K562 (cell line): Measurements from ENCODE around the gene FXYD4. TPM values are rescaled to one million over a fixed set of nuclear protein-coding genes. Genes with fewer than 3 reads are reported as not detected.

Experiments used
- ATAC-seq: fragments of 200-7000 bp; cut with Tn5 transposase; 3 replicates; pipeline ENCODE4 v1.9.1; 2020; ENCODE audit warnings: moderate library complexity
- BruUV-seq: library from RNA; stranded (reverse); fragments of 400-500 nt; replicated peaks from 2 replicates; lab custom pipeline; 2021; lab: Mats Ljungman, UMichigan
- CTCF ChIA-PET: fragments of 300-600 bp; formaldehyde crosslinking; extraction: SDS; loops from one replicate; lab custom pipeline; 2021; ENCODE audit warnings: low intra/inter-chr PET ratio; lab: Yijun Ruan, JAX
- POLR2A ChIA-PET: fragments of 300-600, 350-650 bp; sonication (Branson Sonifier 250); formaldehyde crosslinking; extraction: SDS; loops from one replicate; lab custom pipeline; 2021; ENCODE audit warnings: antibody characterized with exemption, inconsistent platforms; lab: Yijun Ruan, JAX
- DNase-seq, 4 experiments: peaks; one replicate each; pipeline versions ENCODE4 v3.0.0 to v3.0.0-alpha.2; 2011 to 2018; ENCODE audit warnings: low spot score in 3 of 4, mixed read lengths in 3 of 4; ENCODE audit errors: extremely low read depth in 1 of 4
- FAIRE-seq: peaks from 2 replicates; lab custom pipeline; 2011; peaks lifted over from hg19 to GRCh38; lab: Jason Lieb, UNC
- H2AFZ ChIP-seq: 2 replicates; pipeline ENCODE4 v1.6.0; 2011; ENCODE audit warnings: low read depth, low read length, control low read depth, inconsistent platforms
- H3K27ac ChIP-seq: fragments of 200-600 bp; 3 replicates; pipeline ENCODE4 v1.8.0; 2011; ENCODE audit warnings: low read depth, mild to moderate bottlenecking, control low read depth, inconsistent platforms, low read length, moderate library complexity, mixed read lengths; ENCODE audit errors: extremely low read depth
- H3K27me3 ChIP-seq, 2 experiments: fragments of 300-600 bp in 1 of 2; 2 replicates in 1 of 2; 3 replicates in 1 of 2; pipeline versions ENCODE4 v1.6.0 to v1.8.0; 2011; ENCODE audit warnings: inconsistent platforms in 2 of 2, low read length in 2 of 2, mild to moderate bottlenecking in 1 of 2, mixed read lengths in 1 of 2, moderate library complexity in 1 of 2; ENCODE audit not compliant: control insufficient read depth in 2 of 2, insufficient read depth in 2 of 2
- H3K36me3 ChIP-seq: fragments of 300-600 bp; 3 replicates; pipeline ENCODE4 v1.8.0; 2011; ENCODE audit warnings: mild to moderate bottlenecking, low read length, inconsistent platforms; ENCODE audit not compliant: control insufficient read depth, insufficient read depth
- H3K4me1 ChIP-seq, 2 experiments: fragments of 200-600 bp in 1 of 2; replicated peaks in 1 of 2; 2 replicates in 1 of 2; 3 replicates in 1 of 2; pipeline versions ENCODE4 v1.5.1 to v1.8.0; 2011; ENCODE audit warnings: inconsistent platforms in 2 of 2, low read length in 2 of 2, mild to moderate bottlenecking in 1 of 2, mixed read lengths in 1 of 2, moderate library complexity in 1 of 2; ENCODE audit not compliant: control insufficient read depth in 2 of 2, insufficient read depth in 2 of 2
- H3K4me2 ChIP-seq: 2 replicates; pipeline ENCODE4 v1.6.1; 2011; ENCODE audit warnings: low read length, control low read depth, inconsistent platforms, mixed read lengths; ENCODE audit not compliant: insufficient read depth
- H3K4me3 ChIP-seq: fragments of 200-600 bp; sonication (generic), shearing (Covaris generic); 2 replicates; pipeline ENCODE4 v1.5.1; 2016; ENCODE audit warnings: control low read depth, inconsistent platforms
- H3K79me2 ChIP-seq: fragments of 200-600 bp; 3 replicates; pipeline ENCODE4 v1.8.0; 2011; ENCODE audit warnings: low read length, inconsistent platforms; ENCODE audit not compliant: control insufficient read depth, insufficient read depth
- H3K9ac ChIP-seq, 2 experiments: 2 replicates each; pipeline versions ENCODE4 v1.6.0 to v1.6.1; 2011; ENCODE audit warnings: low read depth in 2 of 2, low read length in 2 of 2, control low read depth in 1 of 2, inconsistent platforms in 1 of 2, mild to moderate bottlenecking in 1 of 2, mixed read lengths in 1 of 2; ENCODE audit not compliant: insufficient read depth in 1 of 2
- H3K9me1 ChIP-seq: one replicate; pipeline ENCODE4 v1.6.0; 2011; ENCODE audit warnings: inconsistent platforms, mild to moderate bottlenecking, low read length, moderate library complexity; ENCODE audit not compliant: control insufficient read depth, insufficient read depth
- H3K9me3 ChIP-seq: replicated peaks from 2 replicates; pipeline ENCODE4 v1.5.1; 2011; ENCODE audit warnings: low read depth, low read length, inconsistent platforms; ENCODE audit not compliant: control insufficient read depth, insufficient read depth
- H4K20me1 ChIP-seq: replicated peaks from 2 replicates; pipeline ENCODE4 v1.6.1; 2011; ENCODE audit warnings: low read length, inconsistent platforms, mixed read lengths; ENCODE audit not compliant: control insufficient read depth, insufficient read depth
- CTBP1 ChIP-seq: fragments of 450-650 bp; IDR thresholded peaks from 2 replicates; pipeline ENCODE4 v1.6.1; 2016; ENCODE audit warnings: borderline replicate concordance
- HNRNPL ChIP-seq: fragments of 200-400 bp; formaldehyde crosslinking; IDR thresholded peaks from 2 replicates; pipeline ENCODE4 v1.6.1; 2017; ENCODE audit warnings: low read depth, mild to moderate bottlenecking, low read length
- KAT8 ChIP-seq: fragments of 450-650 bp; IDR thresholded peaks from 2 replicates; pipeline ENCODE4 v1.6.1; 2016; ENCODE audit warnings: low read depth, mild to moderate bottlenecking
- MYNN ChIP-seq, 2 experiments: sonication (generic); formaldehyde crosslinking in 1 of 2; IDR thresholded peaks; 2 replicates each; pipeline versions ENCODE4 v1.5.0 to v1.6.1; 2016 to 2020; ENCODE audit warnings: antibody characterized with exemption in 1 of 2, missing genetic modification reagents in 1 of 2
- NR3C1 ChIP-seq: sonication (generic); formaldehyde crosslinking; IDR thresholded peaks from 2 replicates; pipeline ENCODE4 v1.8.1; 2022; ENCODE audit warnings: missing genetic modification reagents
- POLR2AphosphoS2 ChIP-seq: IDR thresholded peaks from 2 replicates; pipeline ENCODE4 v1.6.1; 2012; ENCODE audit warnings: low read length, improper control_type of control experiment
- POLR2H ChIP-seq: IDR thresholded peaks from 2 replicates; pipeline ENCODE4 v1.6.1; 2016; ENCODE audit warnings: missing genetic modification characterization, low read depth, mild to moderate bottlenecking, control low read depth, missing compliant biosample characterization, moderate library complexity
- ZBED1 ChIP-seq: IDR thresholded peaks from 2 replicates; pipeline ENCODE4 v1.6.1; 2014
- ZEB2 ChIP-seq: fragments of 450-650 bp; IDR thresholded peaks from 2 replicates; pipeline ENCODE4 v1.6.1; 2016
- WGBS: fragments of 100-300 bp; shearing (Covaris generic); methylation state at CpG from one replicate; pipeline ENCODE4 v1.1.6; 2016; ENCODE audit warnings: low coverage, mixed read lengths; ENCODE audit not compliant: insufficient coverage; ENCODE audit errors: missing lambda C conversion rate; 5-methylcytosine and 5-hydroxymethylcytosine counted together
- in situ Hi-C: fragments of 300-500 bp; cut with MboI; formaldehyde crosslinking; loops from 4 replicates; pipeline ENCODE4 v1.15.0; 2018; ENCODE audit warnings: inconsistent platforms, mixed read lengths
- intact Hi-C: fragments of 100-400 bp; cut with micrococcal nuclease; formaldehyde crosslinking; loops from 2 replicates; pipeline ENCODE4 v1.14.2; 2022
- polyA plus RNA-seq, 8 experiments: library from polyadenylated mRNA; depleted of rRNA in 4 of 8; stranded (reverse) in 5 of 8; unstranded in 3 of 8; fragments of >200 nt; fragmentation: Nextera tagmentation in 2 of 8; fragmentation: Illumina TruSeq in 1 of 8; extraction: Ambion mirVana in 2 of 8; extraction: Trizol in 1 of 8; gene quantifications; 2 replicates each; pipeline versions ENCODE4 v1.2.1 to v1.2.3, GENCODE V29; 2011 to 2014; ENCODE audit warnings: inconsistent platforms in 1 of 8, missing spikeins in 1 of 8
- total RNA-seq, 7 experiments: library from RNA; depleted of rRNA in 6 of 7; stranded (reverse); fragments of >200 nt in 6 of 7; fragmentation: Illumina TruSeq in 2 of 7; extraction: Trizol in 2 of 7; gene quantifications; 2 replicates each; pipeline versions ENCODE4 v1.2.1 to v1.2.3, GENCODE V29; 2011 to 2021; ENCODE audit warnings: low replicate concordance in 1 of 7
- TF ChIP-seq, protein P1 (sequence below): fragments of 450-650 bp; formaldehyde crosslinking; IDR thresholded peaks from 2 replicates; pipeline ENCODE4 v1.4.0; 2020; ENCODE audit warnings: mild to moderate bottlenecking, moderate library complexity
- TF ChIP-seq, protein P2 (sequence below), 2 experiments: fragments of 450-650 bp; formaldehyde crosslinking in 1 of 2; IDR thresholded peaks; 2 replicates each; pipeline versions ENCODE4 v1.4.0 to v1.6.1; 2014 to 2020; ENCODE audit warnings: mild to moderate bottlenecking in 2 of 2, borderline replicate concordance in 1 of 2, low read depth in 1 of 2

The FXYD4 gene
- total and polyA plus RNA-seq, 9 of the 15 experiments (the other 6 are each of a cell fraction or from before 2014, with no cell fraction given), result not detected

DNA sequence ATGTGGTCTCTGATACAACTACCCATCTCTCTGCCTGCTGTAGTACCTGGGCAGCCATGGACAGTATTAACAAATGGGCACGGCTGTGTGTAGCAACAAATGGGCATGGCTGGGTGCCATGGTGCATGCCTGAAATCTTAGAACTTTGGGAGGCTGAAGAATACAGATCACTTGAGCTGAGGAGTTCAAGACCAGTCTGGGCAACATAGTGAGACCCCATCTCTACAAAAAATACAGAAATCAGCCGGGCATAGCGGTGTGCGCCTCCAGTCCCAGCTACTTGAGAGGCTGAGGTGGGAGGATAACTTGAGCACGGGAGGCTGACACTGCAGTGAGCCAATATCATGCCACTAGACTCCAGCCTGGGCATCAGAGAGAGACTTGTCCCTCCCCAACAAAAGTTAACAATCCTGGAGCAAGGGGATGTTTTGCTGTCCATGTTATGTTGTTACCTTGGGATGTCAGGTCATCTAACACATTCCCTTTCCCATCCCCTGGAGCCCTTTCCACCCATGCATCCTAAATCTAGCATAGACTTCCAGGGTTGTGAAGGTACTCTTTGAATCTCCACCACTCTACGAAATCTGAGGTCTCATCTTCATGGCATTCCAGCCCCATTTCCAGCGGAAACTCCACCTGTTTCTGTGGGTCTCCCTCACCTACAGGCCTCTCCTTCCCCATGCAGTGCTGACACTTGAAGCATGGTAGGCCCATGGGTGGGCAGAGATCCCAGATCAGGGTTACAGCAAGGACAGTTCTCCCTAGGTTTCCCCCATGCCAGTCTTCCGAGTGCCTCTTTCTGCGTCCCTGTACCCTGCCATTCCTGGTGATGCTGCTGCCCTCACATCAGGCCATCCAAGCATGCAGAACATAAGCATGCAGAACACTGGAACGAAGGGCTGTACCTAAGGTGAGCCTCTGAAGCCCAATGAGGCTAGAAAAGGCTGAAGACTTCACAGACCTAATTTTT, 13.1 kb downstream of the FXYD4 start:
- Histone ChIP-seq H3K27ac (no peak overlapping the region), H3K9ac (no peak overlapping the region), H3K9me3 (no peaks in the 10 kb centered on the region), H3K27me3 (no peaks in the 10 kb centered on the region), H3K9me1 (peaks cover 3% of the 10 kb centered on the region), H2AFZ (no peak overlapping the region), H3K4me2 (no peak overlapping the region), H3K4me3 (no peak overlapping the region), H4K20me1 (peaks cover 32% of the 10 kb centered on the region), H3K36me3 (peaks cover 49% of the 10 kb centered on the region), H3K4me1 (peaks cover 4 to 6% of the 10 kb centered on the region in 2 experiments; a peak in 4 of 5 replicates), H3K79me2 (peaks cover 32% of the 10 kb centered on the region)
- intact Hi-C loops (no loop called here), in situ Hi-C loops (no loop called here)
- ChIA-PET CTCF (no interaction called here), POLR2A (interaction anchor here (0.7 to 9.4 kb wide), 11 partner anchors 7 to 75 kb away, joined by 3 to 73 read pairs (median 4); partner anchors contain the start of genes FXYD4 and ZNF487)
- 64% methylated on average over 10 of the region's 10 CpGs for WGBS
- no peak for DNase-seq
- FAIRE-seq, result no peak
- no TSS peak for BruUV-seq
- ATAC-seq, result peak; percentile 54
- TF ChIP-seq KAT8 (no peak), POLR2H (tag) (no peak; the same call in none of the 2 replicates), NR3C1 (CRISPR knock-in tag) (no peak), POLR2AphosphoS2 (peak; percentile 98), HNRNPL (peak; percentile 55; the same call in 1 of the 2 replicates), MYNN (IDR thresholded peaks at IDR 0.05) (peak; percentile 95), MYNN (CRISPR knock-in tag; IDR thresholded peaks at IDR 0.05) (no peak), ZBED1 (peak; percentile 79; the same call in 1 of the 2 replicates), CTBP1 (peak; percentile 70; the same call in 1 of the 2 replicates), ZEB2 (0 out of 2 replicates have a peak, but pooled peaks have one; percentile 18)
- TF ChIP-seq, protein P1, sequence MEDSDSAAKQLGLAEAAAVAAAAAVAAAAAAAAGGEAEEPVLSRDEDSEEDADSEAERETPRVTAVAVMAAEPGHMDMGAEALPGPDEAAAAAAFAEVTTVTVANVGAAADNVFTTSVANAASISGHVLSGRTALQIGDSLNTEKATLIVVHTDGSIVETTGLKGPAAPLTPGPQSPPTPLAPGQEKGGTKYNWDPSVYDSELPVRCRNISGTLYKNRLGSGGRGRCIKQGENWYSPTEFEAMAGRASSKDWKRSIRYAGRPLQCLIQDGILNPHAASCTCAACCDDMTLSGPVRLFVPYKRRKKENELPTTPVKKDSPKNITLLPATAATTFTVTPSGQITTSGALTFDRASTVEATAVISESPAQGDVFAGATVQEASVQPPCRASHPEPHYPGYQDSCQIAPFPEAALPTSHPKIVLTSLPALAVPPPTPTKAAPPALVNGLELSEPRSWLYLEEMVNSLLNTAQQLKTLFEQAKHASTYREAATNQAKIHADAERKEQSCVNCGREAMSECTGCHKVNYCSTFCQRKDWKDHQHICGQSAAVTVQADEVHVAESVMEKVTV (CRISPR knock-in tag), result 0 out of 2 replicates have a peak, but pooled peaks have one; percentile 8
- TF ChIP-seq, protein P2, sequence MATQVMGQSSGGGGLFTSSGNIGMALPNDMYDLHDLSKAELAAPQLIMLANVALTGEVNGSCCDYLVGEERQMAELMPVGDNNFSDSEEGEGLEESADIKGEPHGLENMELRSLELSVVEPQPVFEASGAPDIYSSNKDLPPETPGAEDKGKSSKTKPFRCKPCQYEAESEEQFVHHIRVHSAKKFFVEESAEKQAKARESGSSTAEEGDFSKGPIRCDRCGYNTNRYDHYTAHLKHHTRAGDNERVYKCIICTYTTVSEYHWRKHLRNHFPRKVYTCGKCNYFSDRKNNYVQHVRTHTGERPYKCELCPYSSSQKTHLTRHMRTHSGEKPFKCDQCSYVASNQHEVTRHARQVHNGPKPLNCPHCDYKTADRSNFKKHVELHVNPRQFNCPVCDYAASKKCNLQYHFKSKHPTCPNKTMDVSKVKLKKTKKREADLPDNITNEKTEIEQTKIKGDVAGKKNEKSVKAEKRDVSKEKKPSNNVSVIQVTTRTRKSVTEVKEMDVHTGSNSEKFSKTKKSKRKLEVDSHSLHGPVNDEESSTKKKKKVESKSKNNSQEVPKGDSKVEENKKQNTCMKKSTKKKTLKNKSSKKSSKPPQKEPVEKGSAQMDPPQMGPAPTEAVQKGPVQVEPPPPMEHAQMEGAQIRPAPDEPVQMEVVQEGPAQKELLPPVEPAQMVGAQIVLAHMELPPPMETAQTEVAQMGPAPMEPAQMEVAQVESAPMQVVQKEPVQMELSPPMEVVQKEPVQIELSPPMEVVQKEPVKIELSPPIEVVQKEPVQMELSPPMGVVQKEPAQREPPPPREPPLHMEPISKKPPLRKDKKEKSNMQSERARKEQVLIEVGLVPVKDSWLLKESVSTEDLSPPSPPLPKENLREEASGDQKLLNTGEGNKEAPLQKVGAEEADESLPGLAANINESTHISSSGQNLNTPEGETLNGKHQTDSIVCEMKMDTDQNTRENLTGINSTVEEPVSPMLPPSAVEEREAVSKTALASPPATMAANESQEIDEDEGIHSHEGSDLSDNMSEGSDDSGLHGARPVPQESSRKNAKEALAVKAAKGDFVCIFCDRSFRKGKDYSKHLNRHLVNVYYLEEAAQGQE (IDR thresholded peaks at IDR 0.05; ENCODE audit: borderline replicate concordance), result no peak
- TF ChIP-seq, protein P2 (CRISPR knock-in tag; IDR thresholded peaks at IDR 0.05; ENCODE audit: low read depth), result peak; percentile 61; the same call in 1 of the 2 replicates
